GM21825 (cell line): Measurements from ENCODE around the gene STXBP6.
"Not testable (repeated sequence)": the region's sequence is repeated elsewhere in the genome, so short reads cannot be mapped to it uniquely, and the experiment has no call there.

ENCODE experiments used
- ATAC-seq: cut with Tn5 transposase; IDR thresholded peaks from one replicate; pipeline ENCODE4 v1.9.1; 2021; ENCODE audit warnings: mild to moderate bottlenecking, moderate library complexity; ENCODE audit not compliant: unreplicated experiment

STXBP6 gene

GRCh38 chr14:24813819-24814259 is 236.1 kb downstream of the STXBP6 start:
- ATAC-seq: no peak

DNA sequence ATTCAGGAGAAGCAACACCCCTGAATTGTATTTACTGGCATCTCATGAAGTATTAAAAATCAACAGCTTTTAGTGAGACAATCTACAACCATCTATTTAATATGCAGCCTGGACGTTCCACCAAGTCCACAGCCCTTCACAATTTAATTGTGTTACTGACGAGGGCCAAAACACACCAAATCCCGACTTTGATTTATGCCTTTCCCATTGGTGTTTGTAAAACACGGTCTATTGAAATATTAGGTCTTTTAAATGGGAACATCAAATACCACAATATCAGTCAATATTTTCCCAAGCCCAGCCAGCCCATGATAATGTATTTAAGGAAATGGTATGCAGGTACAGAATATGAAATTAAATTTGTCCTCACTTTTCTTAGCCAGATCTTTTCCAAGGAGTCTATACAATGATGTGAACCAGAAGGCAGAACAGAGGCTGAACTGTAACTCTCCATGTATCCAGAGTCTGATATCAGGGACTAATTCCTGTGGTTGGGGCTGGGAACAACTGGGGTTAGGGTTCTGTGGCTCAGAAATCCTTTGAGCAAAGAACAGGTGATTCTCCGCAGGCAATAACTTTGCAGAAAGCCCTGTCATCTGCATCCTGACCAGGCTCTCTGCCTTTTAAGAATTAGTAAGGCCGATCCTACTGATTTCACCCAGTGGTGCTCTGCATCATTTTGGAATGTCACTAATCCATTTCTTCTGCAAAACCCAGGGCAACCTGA is 236.7 kb downstream of the STXBP6 start:
- ATAC-seq: no peak

- ATAC-seq: no peak
Observed at GRCh38 chr14:24809135-24809534, 240.8 kb downstream of the STXBP6 start.

- ATAC-seq: no peak
Observed at GRCh38 chr14:24808412-24808811, 241.5 kb downstream of the STXBP6 start.

DNA sequence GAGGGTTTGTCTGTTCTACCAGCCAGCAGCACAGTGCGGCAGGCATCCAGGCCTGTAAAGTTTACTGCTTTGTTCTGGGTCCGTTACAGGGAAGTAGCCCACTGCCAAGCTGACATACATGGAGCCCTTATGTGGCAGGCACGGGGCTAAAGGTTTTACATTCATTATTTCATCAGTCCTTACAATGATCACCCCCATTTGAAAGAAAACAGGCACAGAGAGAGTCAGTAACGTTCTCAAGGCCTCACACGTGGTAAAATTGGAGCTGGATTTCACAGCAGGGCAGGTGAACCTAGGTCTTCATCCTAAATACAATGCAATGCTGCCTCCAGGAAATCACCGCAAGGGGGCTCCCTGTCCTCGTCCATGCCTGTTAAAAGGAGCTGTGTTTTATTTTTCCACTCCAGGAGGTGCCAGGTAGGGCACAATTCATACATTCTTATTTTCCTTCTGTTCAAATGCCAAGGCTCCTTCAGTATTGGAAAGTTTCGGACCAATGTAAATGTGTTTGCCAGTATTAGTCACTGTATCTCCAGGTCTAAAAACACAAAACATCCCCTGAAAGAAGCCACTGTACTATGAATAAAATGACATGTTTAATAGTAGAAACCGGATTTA is 243.8 kb downstream of the STXBP6 start:
- no peak for ATAC-seq

GRCh38 chr14:24804552-24805212 is 245.3 kb downstream of the STXBP6 start:
- no peak for ATAC-seq

DNA sequence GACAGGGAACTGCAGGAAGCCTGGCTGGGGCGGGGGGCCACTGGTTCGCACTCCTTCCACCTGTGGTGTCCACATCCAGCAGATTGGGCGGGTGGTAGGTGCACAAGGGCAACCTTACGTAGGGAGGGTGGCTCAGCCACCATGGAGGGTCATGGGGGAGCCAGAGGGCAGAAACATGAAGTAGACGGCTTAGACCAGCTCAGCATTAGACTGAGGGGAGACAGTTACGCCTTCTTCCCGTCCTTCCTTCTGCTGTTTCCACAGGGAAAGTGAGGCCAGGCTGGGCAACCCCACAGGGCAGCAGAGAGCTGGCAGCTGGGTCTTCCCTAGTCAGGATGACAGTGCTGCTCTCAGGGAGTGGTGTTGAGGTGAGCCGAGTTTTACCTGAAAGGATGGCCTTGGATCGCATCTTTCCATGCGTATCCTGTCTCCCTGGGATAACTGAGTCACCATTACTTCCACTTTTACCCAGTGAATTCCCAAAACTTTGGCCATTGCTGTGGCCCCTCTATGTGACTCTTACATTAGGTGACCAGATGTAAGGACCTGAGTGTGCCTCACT is 245.9 kb downstream of the STXBP6 start:
- no peak for ATAC-seq

DNA sequence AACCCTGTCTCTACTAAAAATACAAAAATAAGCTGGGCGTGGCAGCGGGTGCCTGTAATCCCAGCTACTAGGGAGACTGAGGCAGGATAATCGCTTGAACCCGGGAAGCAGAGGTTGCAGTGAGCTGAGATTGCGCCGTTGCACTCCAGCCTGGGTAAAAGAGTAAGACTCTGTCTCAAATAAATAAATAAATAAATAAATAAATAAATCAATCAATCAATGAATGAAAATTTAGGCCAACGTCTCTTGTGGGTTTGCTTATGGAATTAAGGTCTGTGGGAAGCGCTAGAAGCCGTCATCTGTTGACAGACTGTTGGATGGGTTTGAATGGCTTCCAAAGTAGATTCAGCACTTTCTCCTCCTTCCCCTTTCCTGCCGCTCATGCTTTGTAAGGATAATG is 246.5 kb downstream of the STXBP6 start:
- ATAC-seq: not testable (repeated sequence)

DNA sequence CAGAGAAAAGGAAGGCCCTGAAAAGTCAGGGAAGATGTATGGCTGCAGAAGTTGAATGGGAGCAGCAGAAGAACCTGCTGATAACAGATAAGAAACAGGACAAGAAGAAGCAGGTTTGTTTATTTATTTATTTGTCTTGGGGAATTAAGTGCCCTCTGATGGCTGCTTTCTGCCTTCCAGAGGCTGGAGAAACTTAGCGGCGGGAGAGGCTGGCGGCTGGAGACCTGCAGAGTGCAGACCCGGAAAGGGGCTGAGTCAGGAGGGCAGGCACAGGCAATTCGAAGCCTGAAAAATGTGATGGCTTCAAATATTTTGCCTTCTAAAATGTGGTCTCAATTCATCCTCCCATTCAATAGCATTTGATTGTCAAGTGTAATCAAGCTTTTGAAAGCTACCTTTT is 247.7 kb downstream of the STXBP6 start:
- ATAC-seq: no peak

DNA sequence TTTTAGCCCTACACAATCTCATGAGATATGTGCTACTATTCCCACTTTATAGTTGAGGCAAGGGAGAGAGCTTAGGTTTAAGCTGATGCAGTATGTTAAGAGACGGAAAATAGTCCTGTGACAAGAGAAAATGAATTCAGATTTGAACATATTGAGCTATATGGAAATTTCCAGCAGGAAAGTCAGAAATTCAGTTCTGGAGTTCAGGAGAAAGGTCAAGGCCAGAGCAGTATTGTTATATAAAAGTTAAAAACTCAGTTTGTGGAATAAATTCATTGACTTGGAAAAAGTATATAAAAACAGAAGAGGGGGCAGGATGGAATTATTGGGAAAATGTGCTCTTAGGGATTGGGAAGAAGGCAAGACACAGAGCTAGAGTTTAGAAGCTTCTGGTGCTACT is 248.9 kb downstream of the STXBP6 start:
- ATAC-seq: no peak

GRCh38 chr14:24798911-24799462 is 251.0 kb downstream of the STXBP6 start:
- ATAC-seq: no peak

- no peak for ATAC-seq
Observed at GRCh38 chr14:24795406-24795805, 254.5 kb downstream of the STXBP6 start.

- no peak for ATAC-seq
Observed at GRCh38 chr14:24794644-24795305, 255.2 kb downstream of the STXBP6 start.

DNA sequence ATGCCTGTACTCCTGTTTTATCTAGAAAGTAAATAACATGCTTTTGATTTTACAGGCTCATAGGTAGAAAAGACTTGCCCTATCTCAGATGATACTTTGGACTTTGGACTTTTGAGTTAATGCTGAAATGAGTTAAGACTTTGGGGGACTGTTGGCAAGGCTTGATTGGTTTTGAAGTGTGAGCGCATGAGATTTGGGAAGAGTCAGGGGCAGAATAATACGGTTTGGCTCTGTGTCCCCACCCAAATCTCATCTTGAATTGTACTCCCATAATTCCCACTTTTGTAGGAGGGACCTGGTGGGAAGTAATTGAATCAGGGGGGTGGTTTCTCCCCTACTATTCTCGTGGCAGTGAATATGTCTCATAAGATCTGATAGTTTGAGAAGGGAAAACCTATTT is 259.8 kb downstream of the STXBP6 start:
- no peak for ATAC-seq

- no peak for ATAC-seq
Observed at GRCh38 chr14:24789378-24789884, 260.5 kb downstream of the STXBP6 start.

DNA sequence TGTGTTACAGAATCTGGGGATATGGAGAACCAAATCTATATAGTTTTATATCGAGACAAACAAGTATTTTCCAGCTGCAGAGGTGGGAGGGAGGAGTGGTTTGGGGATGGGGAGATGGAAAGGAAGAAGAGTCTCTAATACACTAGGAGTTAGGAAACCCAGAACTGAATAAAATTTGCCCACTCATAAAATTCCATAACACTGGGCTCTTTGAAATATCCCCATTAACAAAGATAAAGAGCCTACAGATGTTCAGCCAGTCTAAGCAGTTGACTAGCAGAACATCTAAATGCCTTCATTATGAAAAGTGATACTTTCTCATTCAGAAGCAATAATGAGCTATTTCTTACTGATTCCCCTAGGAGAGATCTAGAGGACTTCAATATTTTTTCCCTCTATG is 264.2 kb downstream of the STXBP6 start:
- ATAC-seq: no peak

- no peak for ATAC-seq
Observed at GRCh38 chr14:24784981-24785380, 265.0 kb downstream of the STXBP6 start.

DNA sequence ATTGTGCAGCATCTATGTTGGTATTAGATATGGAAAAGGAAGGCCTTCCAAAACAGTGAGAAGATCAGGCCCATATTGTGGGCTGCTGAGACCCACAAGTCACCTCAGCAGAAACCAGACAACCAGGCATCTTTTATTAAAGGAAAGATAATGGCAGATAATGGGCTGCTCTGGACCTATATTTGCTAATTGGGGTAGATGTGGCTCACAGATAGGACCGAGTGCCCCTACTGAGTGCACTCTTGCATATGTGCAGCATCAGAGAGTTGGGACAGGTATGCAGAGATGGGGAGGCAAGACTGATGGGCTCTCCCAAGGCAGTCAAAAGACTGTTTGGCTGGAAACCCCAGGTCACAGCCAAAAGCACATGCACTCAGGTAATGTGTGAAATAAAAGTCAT is 266.2 kb downstream of the STXBP6 start:
- no peak for ATAC-seq

- ATAC-seq: no peak
Observed at GRCh38 chr14:24780281-24780680, 269.7 kb downstream of the STXBP6 start.

GRCh38 chr14:24777678-24778077 is 272.3 kb downstream of the STXBP6 start:
- no peak for ATAC-seq

- no peak for ATAC-seq
Observed at GRCh38 chr14:24775950-24776349, 274.0 kb downstream of the STXBP6 start.
